HEK293T (cell line): Measurements from ENCODE around the gene CCND1.

Source experiments
- CTCF ChIA-PET: fragments of 350-600 bp; formaldehyde crosslinking; extraction: SDS; loops from one replicate; lab custom pipeline; 2021; ENCODE audit warnings: antibody characterized with exemption, inconsistent platforms; lab: Yijun Ruan, JAX
- POLR2A ChIA-PET: fragments of 350-600 bp; formaldehyde crosslinking; extraction: SDS; loops from one replicate; lab custom pipeline; 2020; ENCODE audit warnings: antibody characterized with exemption, inconsistent platforms; lab: Yijun Ruan, JAX
- DNase-seq: peaks from one replicate; pipeline ENCODE4 v3.0.0; 2012; ENCODE audit warnings: mixed read lengths; ENCODE audit errors: extremely low spot score
- ARNT ChIP-seq: fragments of 450-650 bp; IDR thresholded peaks from 2 replicates; pipeline ENCODE4 v1.6.1; 2017; ENCODE audit warnings: mild to moderate bottlenecking
- BHLHE40 ChIP-seq: fragments of 450-650 bp; IDR thresholded peaks from 2 replicates; pipeline ENCODE4 v1.6.1; 2016; ENCODE audit warnings: mild to moderate bottlenecking, moderate library complexity, borderline replicate concordance
- CTBP1 ChIP-seq: fragments of 450-650 bp; IDR thresholded peaks from 2 replicates; pipeline ENCODE4 v1.6.1; 2016; ENCODE audit warnings: borderline replicate concordance
- ELF4 ChIP-seq: fragments of 450-650 bp; IDR thresholded peaks from 2 replicates; pipeline ENCODE4 v1.6.1; 2017; ENCODE audit warnings: antibody characterized with exemption
- FOXA1 ChIP-seq: fragments of 450-650 bp; IDR thresholded peaks from 2 replicates; pipeline ENCODE4 v1.6.1; 2016; ENCODE audit warnings: mild to moderate bottlenecking
- FOXK2 ChIP-seq: fragments of 450-650 bp; IDR thresholded peaks from 2 replicates; pipeline ENCODE4 v1.6.1; 2016; ENCODE audit warnings: mild to moderate bottlenecking
- FOXM1 ChIP-seq: fragments of 450-650 bp; IDR thresholded peaks from 2 replicates; pipeline ENCODE4 v1.6.1; 2017; ENCODE audit warnings: mild to moderate bottlenecking, borderline replicate concordance
- HDGF ChIP-seq: fragments of 450-650 bp; IDR thresholded peaks from 2 replicates; pipeline ENCODE4 v1.6.1; 2017; ENCODE audit warnings: antibody characterized with exemption, borderline replicate concordance
- L3MBTL2 ChIP-seq: fragments of 450-650 bp; conservative IDR thresholded peaks from 2 replicates; pipeline ENCODE4 v1.6.1; 2016; ENCODE audit warnings: mild to moderate bottlenecking
- LEF1 ChIP-seq: fragments of 450-650 bp; IDR thresholded peaks from 2 replicates; pipeline ENCODE4 v1.6.1; 2017; ENCODE audit warnings: mild to moderate bottlenecking, borderline replicate concordance
- NFRKB ChIP-seq: fragments of 450-650 bp; IDR thresholded peaks from 2 replicates; pipeline ENCODE4 v1.6.1; 2016; ENCODE audit warnings: mild to moderate bottlenecking, moderate library complexity
- PKNOX1 ChIP-seq: fragments of 450-650 bp; IDR thresholded peaks from 2 replicates; pipeline ENCODE4 v1.6.1; 2016
- SP1 ChIP-seq: fragments of 450-650 bp; IDR thresholded peaks from 2 replicates; pipeline ENCODE4 v1.6.1; 2017
- SUZ12 ChIP-seq: fragments of 450-650 bp; IDR thresholded peaks from 2 replicates; pipeline ENCODE4 v1.6.1; 2016; ENCODE audit warnings: mild to moderate bottlenecking
- TARDBP ChIP-seq: fragments of 450-650 bp; IDR thresholded peaks from 2 replicates; pipeline ENCODE4 v1.6.1; 2016
- ZNF384 ChIP-seq: fragments of 450-650 bp; IDR thresholded peaks from 2 replicates; pipeline ENCODE4 v1.6.1; 2016

CCND1 gene

DNA sequence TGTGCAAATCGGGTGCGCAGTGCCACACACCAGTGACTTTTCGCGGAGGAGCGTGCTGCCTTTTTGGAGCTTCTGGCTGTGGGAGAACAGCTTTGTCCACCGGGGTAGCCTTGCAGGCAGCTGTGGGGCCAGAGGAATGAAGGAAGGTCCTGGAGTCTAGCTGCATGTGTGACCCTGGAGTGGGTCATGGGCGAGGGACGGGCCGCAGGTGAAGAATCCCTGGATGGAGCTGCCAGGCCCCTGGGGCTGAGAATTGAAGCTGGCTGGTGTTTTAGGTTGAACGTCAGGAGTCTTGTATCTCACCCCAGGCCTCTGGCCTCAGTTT is 8.6 kb downstream of the CCND1 start:
- ChIA-PET POLR2A (no interaction called here), CTCF (interaction anchor here (0.6 kb wide), 1 partner anchor 47 kb away, joined by 4 read pairs; no protein-coding TSS in a partner anchor)
- no peak for DNase-seq
- TF ChIP-seq CTBP1 (no peak), ELF4 (no peak), ARNT (no peak), FOXM1 (no peak), FOXK2 (no peak), BHLHE40 (no peak), SP1 (no peak), TARDBP (no peak), L3MBTL2 (no peak)

DNA sequence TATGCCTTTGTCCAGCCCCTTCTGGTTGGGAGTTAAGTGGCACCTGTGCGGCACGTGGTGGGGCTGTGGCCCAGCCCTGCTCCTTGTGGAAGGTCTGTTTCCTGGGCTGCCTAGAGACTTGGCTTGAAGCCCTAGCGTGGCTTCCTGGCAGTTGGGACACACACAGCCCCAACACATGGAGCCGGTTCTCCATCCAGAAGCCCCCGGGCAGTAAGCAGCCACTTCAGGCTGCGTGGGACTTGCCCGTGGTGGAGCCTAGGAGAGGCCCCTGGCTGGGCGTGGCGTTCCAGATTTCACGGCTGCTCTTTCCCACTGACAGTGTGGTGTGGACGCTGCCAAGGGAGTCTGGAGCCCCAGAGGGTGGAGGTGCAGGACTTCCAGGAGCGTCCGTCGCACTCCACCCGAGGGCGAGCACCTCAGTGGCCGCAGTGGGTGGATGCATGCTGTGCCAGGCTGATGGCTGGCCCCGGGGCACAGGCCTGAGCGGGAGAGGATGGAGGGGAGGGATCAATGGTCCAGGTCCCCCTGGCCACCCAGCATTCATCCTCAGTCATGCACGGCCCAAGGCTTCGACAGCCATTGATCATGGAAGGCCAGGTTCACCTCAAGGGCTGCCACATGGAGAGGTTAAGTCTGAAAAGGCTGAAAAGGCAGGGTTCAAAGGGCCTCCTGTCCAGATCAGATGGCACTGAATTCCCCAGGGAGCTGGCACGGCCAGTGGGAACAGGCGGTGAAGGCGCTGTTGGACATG is 9.3 kb downstream of the CCND1 start:
- TF ChIP-seq BHLHE40, result no peak
- TF ChIP-seq SUZ12, result no peak
- TF ChIP-seq HDGF, result no peak
- TF ChIP-seq TARDBP, result no peak
- TF ChIP-seq FOXM1, result no peak
- TF ChIP-seq LEF1, result no peak
- TF ChIP-seq L3MBTL2, result no peak
- TF ChIP-seq FOXA1, result no peak
- TF ChIP-seq PKNOX1, result no peak
- no peak for TF ChIP-seq ZNF384
- no peak for TF ChIP-seq CTBP1
- no peak for TF ChIP-seq NFRKB
- TF ChIP-seq ARNT, result no peak
- no peak for DNase-seq
- ChIA-PET CTCF (interaction anchor here (0.6 kb wide), 1 partner anchor 46 kb away, joined by 4 read pairs; no protein-coding TSS in a partner anchor), POLR2A (no interaction called here)

DNA sequence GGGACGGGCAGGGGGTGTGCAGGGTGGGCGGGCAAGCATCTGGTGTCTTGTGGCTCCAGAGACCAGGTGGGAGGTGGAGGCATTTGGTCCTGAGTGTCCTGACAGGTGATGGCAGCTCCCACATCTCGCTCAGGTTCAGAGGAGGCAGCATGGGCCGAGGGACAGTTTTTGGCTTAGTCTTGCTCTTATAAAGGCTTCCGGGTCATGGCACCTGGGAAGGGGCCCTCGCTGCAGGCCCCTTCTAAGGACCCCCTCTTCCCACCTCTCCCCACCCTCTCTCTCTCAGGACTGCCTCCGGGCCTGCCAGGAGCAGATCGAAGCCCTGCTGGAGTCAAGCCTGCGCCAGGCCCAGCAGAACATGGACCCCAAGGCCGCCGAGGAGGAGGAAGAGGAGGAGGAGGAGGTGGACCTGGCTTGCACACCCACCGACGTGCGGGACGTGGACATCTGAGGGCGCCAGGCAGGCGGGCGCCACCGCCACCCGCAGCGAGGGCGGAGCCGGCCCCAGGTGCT is 9.9 kb downstream of the CCND1 start:
- DNase-seq, result no peak
- ChIA-PET CTCF (no interaction called here), POLR2A (no interaction called here)
- TF ChIP-seq FOXK2 (no peak), HDGF (no peak), FOXA1 (no peak), NFRKB (no peak), LEF1 (no peak), FOXM1 (no peak), PKNOX1 (no peak), ARNT (no peak), TARDBP (no peak), ELF4 (no peak), BHLHE40 (no peak), SP1 (no peak), ZNF384 (no peak)

DNA sequence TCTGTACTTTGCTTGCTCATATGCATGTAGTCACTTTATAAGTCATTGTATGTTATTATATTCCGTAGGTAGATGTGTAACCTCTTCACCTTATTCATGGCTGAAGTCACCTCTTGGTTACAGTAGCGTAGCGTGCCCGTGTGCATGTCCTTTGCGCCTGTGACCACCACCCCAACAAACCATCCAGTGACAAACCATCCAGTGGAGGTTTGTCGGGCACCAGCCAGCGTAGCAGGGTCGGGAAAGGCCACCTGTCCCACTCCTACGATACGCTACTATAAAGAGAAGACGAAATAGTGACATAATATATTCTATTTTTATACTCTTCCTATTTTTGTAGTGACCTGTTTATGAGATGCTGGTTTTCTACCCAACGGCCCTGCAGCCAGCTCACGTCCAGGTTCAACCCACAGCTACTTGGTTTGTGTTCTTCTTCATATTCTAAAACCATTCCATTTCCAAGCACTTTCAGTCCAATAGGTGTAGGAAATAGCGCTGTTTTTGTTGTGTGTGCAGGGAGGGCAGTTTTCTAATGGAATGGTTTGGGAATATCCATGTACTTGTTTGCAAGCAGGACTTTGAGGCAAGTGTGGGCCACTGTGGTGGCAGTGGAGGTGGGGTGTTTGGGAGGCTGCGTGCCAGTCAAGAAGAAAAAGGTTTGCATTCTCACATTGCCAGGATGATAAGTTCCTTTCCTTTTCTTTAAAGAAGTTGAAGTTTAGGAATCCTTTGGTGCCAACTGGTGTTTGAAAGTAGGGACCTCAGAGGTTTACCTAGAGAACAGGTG is 11.1 kb downstream of the CCND1 start:
- POLR2A ChIA-PET, result no interaction called here
- DNase-seq, result no peak
- no peak for TF ChIP-seq HDGF
- no peak for TF ChIP-seq NFRKB
- TF ChIP-seq FOXM1, result no peak
- TF ChIP-seq SUZ12, result no peak
- TF ChIP-seq ELF4, result no peak
- TF ChIP-seq SP1, result no peak
- TF ChIP-seq FOXK2, result no peak
- TF ChIP-seq PKNOX1, result no peak
- CTCF ChIA-PET, result no interaction called here

GRCh38 chr11:69652999-69653398 is 12.0 kb downstream of the CCND1 start:
- ChIA-PET CTCF (no interaction called here), POLR2A (interaction anchor here (1.3 kb wide), 1 partner anchor 12 kb away, joined by 3 read pairs; the partner anchor contains the start of gene CCND1)
- TF ChIP-seq CTBP1 (no peak), PKNOX1 (no peak), SUZ12 (no peak), FOXM1 (no peak), TARDBP (no peak), L3MBTL2 (no peak), FOXA1 (no peak), BHLHE40 (no peak), ARNT (no peak), ELF4 (no peak), HDGF (no peak), FOXK2 (no peak)
- no peak for DNase-seq
